BE2C (cell line): ENCODE results near the gene XIRP2.

Experiments used
- DNase-seq: peaks from one replicate; pipeline ENCODE4 v3.0.0-alpha.2; 2020
- H3K27me3 ChIP-seq: fragments of 250-450 bp; sonication (Bioruptor Pico); 2 replicates; pipeline ENCODE4 v1.5.1; 2020; ENCODE audit warnings: mild to moderate bottlenecking
- H3K36me3 ChIP-seq: fragments of 250-450 bp; sonication (Bioruptor Pico); 2 replicates; pipeline ENCODE4 v1.5.1; 2020; ENCODE audit warnings: mild to moderate bottlenecking
- H3K4me1 ChIP-seq: fragments of 250-450 bp; sonication (Bioruptor Pico); 2 replicates; pipeline ENCODE4 v1.5.1; 2020
- H3K4me3 ChIP-seq: 2 replicates; pipeline ENCODE4 v1.5.1; 2011; ENCODE audit warnings: low read depth, low read length
- H3K9me3 ChIP-seq: fragments of 250-450 bp; sonication (Bioruptor Pico); 2 replicates; pipeline ENCODE4 v1.5.1; 2020
- CTCF ChIP-seq: IDR thresholded peaks from 2 replicates; pipeline ENCODE4 v1.5.1; 2012; ENCODE audit warnings: mild to moderate bottlenecking, low read depth, low read length

XIRP2 gene

GRCh38 chr2:166944909-166945308, 56.6 kb downstream of the XIRP2 start:
- no peak for TF ChIP-seq CTCF
- H3K4me3 ChIP-seq = no peak overlapping the region
- H3K27me3 ChIP-seq = no peaks in the 10 kb centered on the region
- no peaks in the 10 kb centered on the region for H3K9me3 ChIP-seq
- no peaks in the 10 kb centered on the region for H3K36me3 ChIP-seq
- H3K4me1 ChIP-seq = no peaks in the 10 kb centered on the region
- DNase-seq = no peak

- Histone ChIP-seq H3K4me1 (no peaks in the 10 kb centered on the region), H3K36me3 (no peaks in the 10 kb centered on the region), H3K9me3 (no peaks in the 10 kb centered on the region), H3K27me3 (no peaks in the 10 kb centered on the region), H3K4me3 (no peak overlapping the region)
- no peak for DNase-seq
- no peak for TF ChIP-seq CTCF
Measured at GRCh38 chr2:166957686-166958085, 69.4 kb downstream of the XIRP2 start.

GRCh38 chr2:166958986-166959481, 70.8 kb downstream of the XIRP2 start:
- no peaks in the 10 kb centered on the region for H3K27me3 ChIP-seq
- H3K4me1 ChIP-seq = no peaks in the 10 kb centered on the region
- H3K4me3 ChIP-seq = no peak overlapping the region
- no peaks in the 10 kb centered on the region for H3K36me3 ChIP-seq
- no peak for DNase-seq
- H3K9me3 ChIP-seq = no peaks in the 10 kb centered on the region
- no peak for TF ChIP-seq CTCF

- TF ChIP-seq CTCF = no peak
- no peaks in the 10 kb centered on the region for H3K9me3 ChIP-seq
- no peaks in the 10 kb centered on the region for H3K36me3 ChIP-seq
- no peak for DNase-seq
- H3K4me3 ChIP-seq = no peak overlapping the region
- H3K4me1 ChIP-seq = no peaks in the 10 kb centered on the region
- no peaks in the 10 kb centered on the region for H3K27me3 ChIP-seq
Measured at GRCh38 chr2:166959556-166959955, 71.3 kb downstream of the XIRP2 start.

GRCh38 chr2:166960702-166961270, 72.5 kb downstream of the XIRP2 start:
- no peaks in the 10 kb centered on the region for H3K4me1 ChIP-seq
- H3K9me3 ChIP-seq = no peaks in the 10 kb centered on the region
- TF ChIP-seq CTCF = no peak
- H3K4me3 ChIP-seq = no peak overlapping the region
- H3K27me3 ChIP-seq = no peaks in the 10 kb centered on the region
- H3K36me3 ChIP-seq = no peaks in the 10 kb centered on the region
- DNase-seq = no peak

GRCh38 chr2:166961933-166962332, 73.7 kb downstream of the XIRP2 start:
- Histone ChIP-seq H3K4me3 (no peak overlapping the region), H3K9me3 (no peaks in the 10 kb centered on the region), H3K4me1 (no peaks in the 10 kb centered on the region), H3K27me3 (no peaks in the 10 kb centered on the region), H3K36me3 (no peaks in the 10 kb centered on the region)
- TF ChIP-seq CTCF = no peak
- DNase-seq = no peak
